IMR-90 (cell line): ENCODE measurements around the gene ARMS2. TPM values are rescaled to one million over a fixed set of nuclear protein-coding genes. Genes with fewer than 3 reads are reported as not detected.

Source experiments
- ATAC-seq: fragments of 200-7000 bp; cut with Tn5 transposase; 2 replicates; pipeline ENCODE4 v1.9.1; 2020; ENCODE audit warnings: low read depth, mild to moderate bottlenecking, moderate library complexity
- BruUV-seq: library from RNA; stranded (reverse); fragments of 400-500 nt; replicated peaks from 2 replicates; lab custom pipeline; 2021; lab: Mats Ljungman, UMichigan
- CTCF ChIA-PET: fragments of 300-600 bp; formaldehyde crosslinking; extraction: SDS; loops from one replicate; lab custom pipeline; 2021; ENCODE audit warnings: antibody characterized with exemption; lab: Yijun Ruan, JAX
- POLR2A ChIA-PET: fragments of 300-600 bp; sonication (Branson Sonifier 250); formaldehyde crosslinking; loops from one replicate; lab custom pipeline; 2022; ENCODE audit warnings: antibody characterized with exemption; ENCODE audit not compliant: unreplicated experiment; lab: Charles Lee
- DNase-seq: peaks from one replicate; pipeline ENCODE4 v3.0.0; 2013
- H2AFZ ChIP-seq: replicated peaks from 2 replicates; pipeline ENCODE3; 2013; ENCODE audit warnings: low read length, mild to moderate bottlenecking; ENCODE audit not compliant: poor library complexity
- H2AK5ac ChIP-seq: 2 replicates; pipeline ENCODE4 v1.6.1; 2013; ENCODE audit warnings: low read depth, low read length, inconsistent platforms
- H2AK9ac ChIP-seq: replicated peaks from 2 replicates; pipeline ENCODE3; 2013; ENCODE audit warnings: mild to moderate bottlenecking, low read depth, low read length, moderate library complexity; ENCODE audit not compliant: poor library complexity
- H2BK120ac ChIP-seq: 2 replicates; pipeline ENCODE4 v1.6.1; 2013; ENCODE audit warnings: low read depth, low read length, inconsistent platforms
- H2BK15ac ChIP-seq: 3 replicates; pipeline ENCODE4 v1.6.1; 2013; ENCODE audit warnings: low read depth, low read length, inconsistent platforms
- H2BK20ac ChIP-seq: 2 replicates; pipeline ENCODE4 v1.6.1; 2013; ENCODE audit warnings: low read depth, mild to moderate bottlenecking, inconsistent platforms, low read length, moderate library complexity
- H2BK5ac ChIP-seq: 2 replicates; pipeline ENCODE4 v1.6.1; 2013; ENCODE audit warnings: mild to moderate bottlenecking, low read depth, low read length, inconsistent platforms; ENCODE audit not compliant: poor library complexity, severe bottlenecking
- H3K14ac ChIP-seq: replicated peaks from 2 replicates; pipeline ENCODE4 v1.6.1; 2013; ENCODE audit warnings: low read depth, low read length, inconsistent platforms
- H3K18ac ChIP-seq: 2 replicates; pipeline ENCODE4 v1.6.1; 2013; ENCODE audit warnings: low read depth, low read length, control low read depth
- H3K23ac ChIP-seq: 2 replicates; pipeline ENCODE4 v1.6.1; 2013; ENCODE audit warnings: low read depth, low read length, inconsistent platforms
- H3K27ac ChIP-seq: 2 replicates; pipeline ENCODE4 v1.5.1; 2013; ENCODE audit warnings: mild to moderate bottlenecking, control low read depth, low read length; ENCODE audit not compliant: insufficient read depth
- H3K27me3 ChIP-seq: 2 replicates; pipeline ENCODE4 v1.6.1; 2013; ENCODE audit warnings: low read length; ENCODE audit not compliant: control insufficient read depth, insufficient read depth
- H3K36me3 ChIP-seq: 2 replicates; pipeline ENCODE4 v1.6.1; 2013; ENCODE audit warnings: low read length, mixed read lengths; ENCODE audit not compliant: control insufficient read depth, insufficient read depth
- H3K4ac ChIP-seq: 2 replicates; pipeline ENCODE4 v1.6.1; 2013; ENCODE audit warnings: low read depth, low read length, inconsistent platforms
- H3K4me1 ChIP-seq: 2 replicates; pipeline ENCODE4 v1.6.1; 2013; ENCODE audit warnings: low read length, mixed read lengths; ENCODE audit not compliant: control insufficient read depth, insufficient read depth
- H3K4me2 ChIP-seq: 2 replicates; pipeline ENCODE4 v1.6.1; 2013; ENCODE audit warnings: low read depth, mild to moderate bottlenecking, control low read depth, low read length, moderate library complexity
- H3K4me3 ChIP-seq: 2 replicates; pipeline ENCODE4 v1.5.1; 2013; ENCODE audit warnings: low read depth, mild to moderate bottlenecking, control low read depth, low read length, moderate library complexity; ENCODE audit not compliant: insufficient read depth
- H3K56ac ChIP-seq: 2 replicates; pipeline ENCODE4 v1.6.1; 2013; ENCODE audit warnings: low read length, inconsistent platforms; ENCODE audit not compliant: insufficient read depth; ENCODE audit errors: extremely low read depth
- H3K79me1 ChIP-seq, 2 experiments: 2 replicates each; pipeline ENCODE4 v1.6.1; 2013; ENCODE audit warnings: low read length in 2 of 2, inconsistent platforms in 1 of 2, low read depth in 1 of 2
- H3K9ac ChIP-seq: 2 replicates; pipeline ENCODE4 v1.6.1; 2013; ENCODE audit warnings: low read depth, low read length, control low read depth
- H3K9me1 ChIP-seq: 2 replicates; pipeline ENCODE4 v1.6.1; 2013; ENCODE audit warnings: low read length, inconsistent platforms; ENCODE audit not compliant: insufficient read depth
- H3K9me3 ChIP-seq: 2 replicates; pipeline ENCODE4 v1.6.1; 2013; ENCODE audit warnings: low read length; ENCODE audit not compliant: control insufficient read depth, insufficient read depth
- H4K20me1 ChIP-seq: 2 replicates; pipeline ENCODE4 v1.6.1; 2013; ENCODE audit warnings: low read length, inconsistent platforms; ENCODE audit not compliant: insufficient read depth
- H4K5ac ChIP-seq: 2 replicates; pipeline ENCODE4 v1.6.1; 2013; ENCODE audit warnings: mild to moderate bottlenecking, low read depth, low read length, control low read depth
- H4K8ac ChIP-seq, 2 experiments: 2 replicates each; pipeline ENCODE4 v1.6.1; 2013; ENCODE audit warnings: low read depth in 2 of 2, low read length in 2 of 2, control low read depth in 1 of 2, inconsistent platforms in 1 of 2
- H4K91ac ChIP-seq: 2 replicates; pipeline ENCODE4 v1.6.1; 2013; ENCODE audit warnings: low read depth, low read length, inconsistent platforms; ENCODE audit not compliant: insufficient read depth
- BHLHE40 ChIP-seq: fragments of 150-350 bp; IDR thresholded peaks from 2 replicates; pipeline ENCODE4 v1.6.1; 2016; ENCODE audit warnings: mild to moderate bottlenecking, low read depth, low read length
- MAFK ChIP-seq: IDR thresholded peaks from 2 replicates; pipeline ENCODE4 v1.6.1; 2012; ENCODE audit warnings: low read depth, low read length, improper control_type of control experiment
- MXI1 ChIP-seq: IDR thresholded peaks from 2 replicates; pipeline ENCODE4 v1.6.1; 2012; ENCODE audit warnings: low read depth, mild to moderate bottlenecking, low read length, moderate library complexity, borderline replicate concordance
- RAD21 ChIP-seq: IDR thresholded peaks from 2 replicates; pipeline ENCODE4 v1.6.1; 2012; ENCODE audit warnings: low read length, improper control_type of control experiment
- RCOR1 ChIP-seq: IDR thresholded peaks from 2 replicates; pipeline ENCODE4 v1.6.1; 2012; ENCODE audit warnings: mild to moderate bottlenecking, low read length, improper control_type of control experiment; ENCODE audit not compliant: insufficient replicate concordance
- RFX5 ChIP-seq: IDR thresholded peaks from 2 replicates; pipeline ENCODE4 v1.8.0; 2012; ENCODE audit warnings: low read depth, mild to moderate bottlenecking, low read length, moderate library complexity
- WGBS, 2 experiments: methylation state at CpG; one replicate each; pipeline versions ENCODE4 v1.1.5 to v1.1.7; 2013; ENCODE audit warnings: missing lambda C conversion rate in 2 of 2; ENCODE audit not compliant: insufficient read length in 1 of 2; ENCODE audit errors: extremely low coverage in 2 of 2; 5-methylcytosine and 5-hydroxymethylcytosine counted together
- dilution Hi-C: fragments of 300-500 bp; cut with HindIII; formaldehyde crosslinking; loops from one replicate; pipeline ENCODE4 v1.14.3; 2018; ENCODE audit warnings: low sequenced_read_pairs; ENCODE audit not compliant: unreplicated experiment
- in situ Hi-C: fragments of 300-500 bp; cut with MboI; formaldehyde crosslinking; loops from 3 replicates; pipeline ENCODE4 v1.14.3; 2019; ENCODE audit warnings: low sequenced_read_pairs, inconsistent platforms, mixed read lengths
- intact Hi-C: fragments of 100-400 bp; cut with micrococcal nuclease; formaldehyde crosslinking; loops from 2 replicates; pipeline ENCODE4 v1.10.0; 2022
- polyA plus RNA-seq, 3 experiments: library from polyadenylated mRNA; depleted of rRNA; stranded (reverse); fragments of >200 nt; gene quantifications; 2 replicates each; pipeline ENCODE4 v1.2.3, GENCODE V29; 2012; ENCODE audit warnings: low replicate concordance in 1 of 3
- total RNA-seq: library from RNA; depleted of rRNA; stranded (reverse); fragments of >200 nt; gene quantifications from 2 replicates; pipeline ENCODE4 v1.2.3, GENCODE V29; 2012
- TF ChIP-seq, protein P1 (sequence below): fragments of 150-350 bp; IDR thresholded peaks from 2 replicates; pipeline ENCODE4 v1.6.1; 2017; ENCODE audit warnings: mild to moderate bottlenecking, antibody characterized with exemption, low read length, low read depth

Gene ARMS2
- total and polyA plus RNA-seq, 2 of the 4 experiments (the other 2 are of a cell fraction), result not detected

DNA sequence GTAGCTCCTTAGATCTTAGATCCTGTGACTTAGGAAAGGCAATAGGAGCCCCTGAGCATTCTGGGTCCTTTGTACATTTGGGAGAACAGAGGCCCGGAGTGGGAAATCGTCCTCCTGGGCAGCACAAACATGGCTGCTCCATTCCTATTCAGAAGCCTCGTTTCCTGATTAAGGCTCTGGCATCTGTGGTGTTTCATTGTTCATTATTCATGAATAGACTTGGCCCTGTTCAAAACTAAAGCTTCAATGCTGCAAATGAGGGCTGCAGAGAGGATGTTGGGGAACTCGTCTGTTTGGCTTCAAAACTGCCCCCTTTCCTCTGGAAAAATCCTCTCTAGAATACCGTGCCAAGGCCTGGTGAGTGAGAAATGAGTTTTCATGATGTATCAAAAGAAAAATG, 3.5 kb downstream of the ARMS2 start:
- H2BK20ac ChIP-seq, result no peak overlapping the region
- H3K4me3 ChIP-seq, result no peak overlapping the region
- ChIA-PET CTCF (interaction anchor here (0.5 kb wide), 1 partner anchor 106 kb away, joined by 3 read pairs; no protein-coding TSS in a partner anchor), POLR2A (no interaction called here)
- no peak overlapping the region for H3K18ac ChIP-seq
- H2BK15ac ChIP-seq, result no peak overlapping the region
- no peak overlapping the region for H2BK5ac ChIP-seq
- peaks cover 2% of the 10 kb centered on the region for H3K27me3 ChIP-seq
- intact Hi-C loops (no loop called here), in situ Hi-C loops (loop anchor here (10.0 kb wide), 1 partner anchor 107 kb away; the partner anchor contains the start of gene DMBT1), dilution Hi-C loops (no loop called here)
- H3K9me3 ChIP-seq, result no peaks in the 10 kb centered on the region
- no peak overlapping the region for H2AK5ac ChIP-seq
- no peak overlapping the region for H3K4me2 ChIP-seq
- H2AFZ ChIP-seq, result no peak overlapping the region
- ATAC-seq (no peak), DNase-seq (no peak)
- H4K91ac ChIP-seq, result no peak overlapping the region
- no peak overlapping the region for H3K4ac ChIP-seq
- H4K5ac ChIP-seq, result no peak overlapping the region
- no peak overlapping the region for H2BK120ac ChIP-seq
- no peak overlapping the region for H3K27ac ChIP-seq
- H3K79me1 ChIP-seq, result peaks cover 0 to 4% of the 10 kb centered on the region in 2 experiments; a peak in 2 of 4 replicates
- no peak overlapping the region for H4K8ac ChIP-seq
- H3K9me1 ChIP-seq, result peaks cover 4% of the 10 kb centered on the region; the same call in 1 of the 2 replicates
- H4K20me1 ChIP-seq, result no peaks in the 10 kb centered on the region; the same call in 1 of the 2 replicates
- BruUV-seq, result no TSS peak
- H3K56ac ChIP-seq, result no peak overlapping the region
- no peak overlapping the region for H3K14ac ChIP-seq
- peaks cover 8% of the 10 kb centered on the region for H3K4me1 ChIP-seq
- WGBS, 2 experiments, result no CpG with 5 or more reads among the region's 5 CpGs
- H3K9ac ChIP-seq, result no peak overlapping the region
- no peak overlapping the region for H3K23ac ChIP-seq
- no peak overlapping the region for H2AK9ac ChIP-seq
- H3K36me3 ChIP-seq, result no peaks in the 10 kb centered on the region
- TF ChIP-seq BHLHE40 (no peak), RFX5 (no peak), RAD21 (no peak), MXI1 (no peak), MAFK (no peak), RCOR1 (no peak)
- TF ChIP-seq, protein P1, sequence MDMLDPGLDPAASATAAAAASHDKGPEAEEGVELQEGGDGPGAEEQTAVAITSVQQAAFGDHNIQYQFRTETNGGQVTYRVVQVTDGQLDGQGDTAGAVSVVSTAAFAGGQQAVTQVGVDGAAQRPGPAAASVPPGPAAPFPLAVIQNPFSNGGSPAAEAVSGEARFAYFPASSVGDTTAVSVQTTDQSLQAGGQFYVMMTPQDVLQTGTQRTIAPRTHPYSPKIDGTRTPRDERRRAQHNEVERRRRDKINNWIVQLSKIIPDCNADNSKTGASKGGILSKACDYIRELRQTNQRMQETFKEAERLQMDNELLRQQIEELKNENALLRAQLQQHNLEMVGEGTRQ, result no peak
